Stimulated activated CD8-positive, alpha-beta memory T cell treated with anti-CD3 and anti-CD28 coated beads, Interleukin-4, amount 100 ng/mL, for 1 hour (primary cell): ENCODE results near the gene GRIN2C.

Experiments used
- DNase-seq, 2 donors: peaks; one replicate each; pipeline ENCODE4 v3.0.0-alpha.2; 2020; ENCODE audit warnings: low read depth in 2 of 2, low spot score in 1 of 2

Gene GRIN2C

GRCh38 chr17:74803388-74803930 is 56.2 kb downstream of the GRIN2C start:
- no peak for DNase-seq

- DNase-seq = no peak
These were observed 57.8 kb downstream of the GRIN2C start for GRCh38 chr17:74801896-74802295.

DNA sequence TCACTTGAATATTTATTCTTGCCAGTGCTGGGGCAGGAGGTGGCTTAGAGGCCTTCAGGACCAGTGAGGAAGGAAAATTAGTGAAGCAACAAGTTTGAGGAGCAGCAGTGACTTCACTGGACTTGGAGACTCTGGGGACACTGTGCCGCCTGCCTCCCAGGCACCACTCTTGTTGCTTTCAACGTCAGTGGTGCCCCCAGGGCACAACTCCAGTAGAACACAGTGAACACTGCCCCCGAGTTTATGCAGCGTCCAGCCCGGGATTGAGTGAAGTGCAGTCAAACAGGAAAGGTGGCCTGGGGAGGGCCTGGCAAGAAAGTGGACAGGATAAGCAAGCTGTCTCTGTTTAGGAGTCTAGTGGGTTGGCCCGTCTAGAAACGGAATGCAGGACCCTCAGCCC is 59.2 kb downstream of the GRIN2C start:
- no peak for DNase-seq

DNA sequence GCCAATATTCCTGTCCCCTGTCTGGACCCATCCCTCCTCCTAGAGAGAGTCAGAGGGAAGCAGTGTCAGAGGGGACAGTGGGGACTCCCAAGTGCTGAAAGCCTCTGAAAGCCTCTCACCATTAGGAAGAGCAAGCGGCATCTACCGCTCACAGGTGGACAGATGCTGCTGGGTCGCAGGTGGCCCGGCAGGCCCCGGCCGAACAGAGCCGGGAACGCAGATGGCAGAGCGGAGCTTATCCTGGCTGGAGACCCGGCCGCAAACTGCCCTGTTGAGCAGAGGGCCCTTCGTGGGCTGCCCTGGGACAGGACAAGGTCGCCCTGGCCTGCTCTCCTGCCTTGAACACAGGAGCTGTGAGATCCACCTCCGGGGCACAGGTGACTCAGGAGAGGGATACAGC is 60.6 kb downstream of the GRIN2C start:
- no peak for DNase-seq

DNA sequence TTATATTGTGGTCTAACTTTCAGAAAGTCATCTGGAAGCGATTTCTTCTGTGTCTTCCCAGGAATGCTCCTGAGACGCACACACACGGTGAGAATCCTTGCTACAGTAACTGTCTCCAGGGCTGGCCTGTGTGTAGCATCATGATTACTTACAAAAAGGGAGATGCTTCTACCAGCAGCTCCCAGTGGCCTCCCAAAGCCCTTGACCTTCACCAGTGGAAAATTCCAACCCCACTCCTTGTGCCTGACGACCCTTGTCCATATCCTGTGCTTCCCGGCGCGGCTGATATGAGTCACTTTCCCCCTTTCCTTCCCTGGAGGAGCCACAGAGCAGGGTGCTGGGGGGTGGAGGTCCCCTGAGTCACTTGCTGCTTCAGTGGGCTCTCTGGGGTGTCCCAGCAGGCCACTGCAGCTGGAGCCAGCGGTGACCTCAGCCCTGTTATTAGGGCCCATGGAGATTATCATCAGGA is 61.4 kb downstream of the GRIN2C start:
- DNase-seq = no peak

GRCh38 chr17:74797824-74798223 is 61.9 kb downstream of the GRIN2C start:
- no peak for DNase-seq

GRCh38 chr17:74796866-74797265 is 62.8 kb downstream of the GRIN2C start:
- DNase-seq = no peak

- DNase-seq = no peak
These were observed 63.5 kb downstream of the GRIN2C start for GRCh38 chr17:74796211-74796610.

- DNase-seq = no peak
These were observed 64.2 kb downstream of the GRIN2C start for GRCh38 chr17:74795327-74796020.

GRCh38 chr17:74792586-74793105 is 67.0 kb downstream of the GRIN2C start:
- no peak for DNase-seq
